T-helper 1 cell treated with Interleukin-12 subunit alpha and Interleukin-12 subunit beta and Interleukin-4 antibody, amounts not matched to agents 30 μg/mL and 1 μg/mL, for 36 hours (primary cell): ENCODE measurements around the gene SH3RF3.
"Not testable (repeated sequence)": the region's sequence is repeated elsewhere in the genome, so short reads cannot be mapped to it uniquely, and the experiment has no call there.

Source experiments
- H3K27ac Mint-ChIP-seq: one replicate; pipeline ENCODE4 v1.8.0; 2021; ENCODE audit warnings: mild to moderate bottlenecking, mixed read lengths
- H3K27me3 Mint-ChIP-seq: one replicate; pipeline ENCODE4 v1.8.0; 2021; ENCODE audit warnings: low read depth, mixed read lengths
- H3K36me3 Mint-ChIP-seq: one replicate; pipeline ENCODE4 v1.8.0; 2021; ENCODE audit warnings: low read depth, mixed read lengths
- H3K4me1 Mint-ChIP-seq: one replicate; pipeline ENCODE4 v1.8.0; 2021; ENCODE audit warnings: low read depth, mixed read lengths
- H3K4me3 Mint-ChIP-seq: one replicate; pipeline ENCODE4 v1.8.0; 2021; ENCODE audit warnings: mild to moderate bottlenecking, moderate library complexity, mixed read lengths
- H3K9me3 Mint-ChIP-seq: one replicate; pipeline ENCODE4 v1.8.0; 2021; ENCODE audit warnings: mixed read lengths

The SH3RF3 gene

DNA sequence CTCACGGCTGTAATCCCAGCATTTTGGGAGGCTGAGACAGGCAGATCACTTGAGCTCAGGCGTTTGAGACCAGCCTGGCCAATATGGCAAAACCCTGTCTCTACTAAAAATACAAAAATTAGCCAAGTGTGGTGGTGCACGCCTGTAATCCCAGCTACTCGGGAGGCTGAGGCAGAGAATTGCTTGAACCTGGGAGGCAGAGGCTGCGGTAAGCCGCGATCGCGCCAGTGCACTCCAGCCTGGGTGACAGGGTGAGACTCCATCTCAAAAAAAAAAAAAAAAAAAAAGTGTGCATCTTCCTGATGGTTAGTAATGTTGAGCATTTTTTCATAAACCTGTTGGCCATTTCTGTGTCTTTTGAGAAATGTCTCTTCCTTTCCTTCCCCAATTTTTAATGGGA, 92.3 kb downstream of the SH3RF3 start:
- peaks cover 39% of the 10 kb centered on the region for H3K27me3 Mint-ChIP-seq
- H3K27ac Mint-ChIP-seq, H3K4me3 Mint-ChIP-seq, H3K9me3 Mint-ChIP-seq, H3K36me3 Mint-ChIP-seq: not testable (repeated sequence)
- peaks cover 25% of the 10 kb centered on the region for H3K4me1 Mint-ChIP-seq

DNA sequence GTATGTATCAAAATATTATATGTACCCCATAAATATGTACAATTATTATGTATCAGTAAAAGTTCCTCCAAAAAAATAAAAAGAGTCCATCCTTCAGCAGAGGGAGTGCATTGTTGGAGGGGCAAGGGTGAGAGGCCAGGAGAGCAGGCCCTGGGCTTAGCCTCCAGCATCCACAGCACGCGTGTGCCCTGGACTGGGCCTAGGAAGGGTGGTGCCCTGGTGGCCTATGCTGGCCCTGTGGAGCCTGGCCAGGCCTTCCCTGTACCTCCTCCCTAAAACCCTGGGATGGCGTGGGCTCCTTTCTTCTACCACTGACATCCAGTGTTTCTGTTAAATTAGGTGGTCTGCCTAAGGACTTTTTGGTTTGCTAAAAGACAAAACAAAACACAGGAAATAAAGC, 93.4 kb downstream of the SH3RF3 start:
- H3K4me3 Mint-ChIP-seq: no peak overlapping the region
- peaks cover 17% of the 10 kb centered on the region for H3K4me1 Mint-ChIP-seq
- H3K9me3 Mint-ChIP-seq: peaks cover under 1% of the 10 kb centered on the region
- H3K36me3 Mint-ChIP-seq: peaks cover under 1% of the 10 kb centered on the region
- H3K27ac Mint-ChIP-seq: no peak overlapping the region
- H3K27me3 Mint-ChIP-seq: peaks cover 30% of the 10 kb centered on the region

- Mint-ChIP-seq H3K4me1 (peaks cover 12% of the 10 kb centered on the region), H3K9me3 (no peaks in the 10 kb centered on the region), H3K4me3 (no peak overlapping the region), H3K36me3 (no peaks in the 10 kb centered on the region), H3K27me3 (peaks cover 30% of the 10 kb centered on the region), H3K27ac (no peak overlapping the region)
Measured at GRCh38 chr2:109222825-109223471, 93.9 kb downstream of the SH3RF3 start.

DNA sequence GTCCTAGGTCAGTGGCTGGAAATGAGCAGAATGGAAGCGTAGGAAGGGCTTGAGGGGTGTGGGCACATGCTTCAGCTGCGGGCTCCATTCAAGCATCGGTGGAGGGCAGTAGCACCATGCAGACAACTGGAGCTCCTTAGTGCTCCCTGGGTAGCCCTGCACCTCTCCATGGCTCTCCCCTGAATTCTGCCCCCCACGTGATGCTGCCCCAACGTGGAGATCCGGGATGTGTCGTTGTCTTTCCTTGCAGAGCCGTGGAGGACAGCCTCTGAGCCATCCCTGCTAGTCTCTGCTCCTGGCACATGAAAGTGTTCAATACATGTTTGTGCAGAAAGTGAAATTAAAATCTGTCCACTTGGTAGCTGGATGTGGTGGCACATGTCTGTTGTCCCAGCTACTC, 94.5 kb downstream of the SH3RF3 start:
- Mint-ChIP-seq H3K4me1 (peaks cover 7% of the 10 kb centered on the region), H3K9me3 (no peaks in the 10 kb centered on the region), H3K27me3 (peaks cover 34% of the 10 kb centered on the region), H3K36me3 (no peaks in the 10 kb centered on the region), H3K4me3 (no peak overlapping the region), H3K27ac (no peak overlapping the region)

GRCh38 chr2:109224341-109224740, 95.3 kb downstream of the SH3RF3 start:
- H3K9me3 Mint-ChIP-seq, H3K4me1 Mint-ChIP-seq, H3K4me3 Mint-ChIP-seq, H3K27ac Mint-ChIP-seq, H3K36me3 Mint-ChIP-seq: not testable (repeated sequence)
- peaks cover 34% of the 10 kb centered on the region for H3K27me3 Mint-ChIP-seq

GRCh38 chr2:109225170-109225782, 96.3 kb downstream of the SH3RF3 start:
- Mint-ChIP-seq H3K4me1 (no peaks in the 10 kb centered on the region), H3K27me3 (peaks cover 32% of the 10 kb centered on the region), H3K4me3 (no peak overlapping the region), H3K27ac (no peak overlapping the region), H3K36me3 (no peaks in the 10 kb centered on the region), H3K9me3 (no peaks in the 10 kb centered on the region)

DNA sequence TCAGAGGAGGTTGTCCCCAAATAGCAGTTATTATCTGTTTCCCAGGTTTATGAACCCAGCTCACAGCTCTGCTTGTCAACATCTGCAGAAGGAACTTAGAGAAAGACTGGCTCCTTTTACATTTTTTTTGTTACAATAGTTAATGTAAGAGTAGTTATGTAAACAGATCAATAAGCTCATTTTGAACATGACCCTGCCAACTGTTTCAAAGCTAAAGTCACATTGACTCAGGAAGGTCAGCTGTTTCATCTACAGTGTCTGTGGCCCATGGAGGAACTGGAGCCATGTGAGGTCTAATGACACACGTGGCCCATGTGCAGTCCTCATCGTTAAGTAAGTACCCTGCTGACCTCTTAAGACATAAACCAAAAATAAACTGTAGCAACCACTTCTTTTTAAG, 97.1 kb downstream of the SH3RF3 start:
- peaks cover 41% of the 10 kb centered on the region for H3K27me3 Mint-ChIP-seq
- no peaks in the 10 kb centered on the region for H3K9me3 Mint-ChIP-seq
- no peak overlapping the region for H3K4me3 Mint-ChIP-seq
- no peak overlapping the region for H3K27ac Mint-ChIP-seq
- no peaks in the 10 kb centered on the region for H3K36me3 Mint-ChIP-seq
- H3K4me1 Mint-ChIP-seq: no peaks in the 10 kb centered on the region

- Mint-ChIP-seq H3K36me3 (no peaks in the 10 kb centered on the region), H3K4me1 (no peaks in the 10 kb centered on the region), H3K4me3 (no peak overlapping the region), H3K9me3 (no peaks in the 10 kb centered on the region), H3K27me3 (peaks cover 44% of the 10 kb centered on the region), H3K27ac (no peak overlapping the region)
Measured at GRCh38 chr2:109226622-109227021, 97.6 kb downstream of the SH3RF3 start.

DNA sequence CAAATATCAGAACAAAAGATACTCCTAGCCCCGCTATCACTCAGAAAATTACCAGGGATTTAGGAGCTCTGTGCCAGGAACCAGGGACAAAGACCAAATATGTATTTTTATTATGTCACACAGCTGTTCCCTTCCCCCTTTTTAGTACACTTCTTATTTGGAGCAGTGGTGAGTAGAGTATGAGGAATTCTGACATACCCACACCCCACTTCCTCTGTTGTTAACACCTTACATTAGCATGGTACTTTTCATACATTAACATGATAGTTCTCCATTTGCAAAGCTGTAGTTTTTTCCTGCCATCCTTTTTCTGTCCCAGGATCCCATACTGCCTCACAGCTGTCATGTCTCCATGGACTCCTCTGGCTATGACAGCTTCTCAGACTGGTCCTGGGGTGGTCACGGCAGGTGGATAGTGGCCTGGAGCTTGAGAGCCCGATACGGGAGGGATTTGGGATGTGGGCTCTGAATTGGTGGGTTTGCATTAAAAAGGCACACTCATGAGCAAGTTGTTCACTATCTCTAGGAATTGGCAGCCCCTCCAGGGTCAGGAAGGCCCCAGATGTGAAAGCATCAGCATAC, 100.2 kb downstream of the SH3RF3 start:
- no peaks in the 10 kb centered on the region for H3K36me3 Mint-ChIP-seq
- no peaks in the 10 kb centered on the region for H3K4me1 Mint-ChIP-seq
- no peak overlapping the region for H3K27ac Mint-ChIP-seq
- no peak overlapping the region for H3K4me3 Mint-ChIP-seq
- H3K27me3 Mint-ChIP-seq: peaks cover 46% of the 10 kb centered on the region
- no peaks in the 10 kb centered on the region for H3K9me3 Mint-ChIP-seq

DNA sequence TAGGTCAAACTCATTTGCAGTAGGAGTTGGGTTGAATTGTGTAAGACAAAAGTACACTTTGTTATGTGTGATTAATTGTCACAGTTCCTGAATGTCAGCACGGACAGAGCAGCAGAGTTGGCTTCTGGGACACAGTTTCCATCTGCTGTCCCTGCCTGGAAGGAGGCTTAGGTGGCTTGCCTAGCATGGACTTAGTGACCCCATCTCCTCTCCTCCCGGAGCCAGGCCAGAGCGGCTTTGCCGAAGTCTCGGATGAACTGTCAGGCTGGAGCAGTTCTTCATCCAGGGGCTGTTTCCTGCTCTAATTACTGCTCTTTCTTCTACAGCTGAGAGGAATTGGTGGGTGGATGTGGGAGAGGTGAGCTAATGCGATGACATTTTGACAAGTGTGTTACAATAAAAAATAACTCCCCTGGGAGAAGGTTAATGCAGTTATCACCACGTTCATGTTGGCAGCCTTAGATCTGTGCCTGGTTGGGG, 102.0 kb downstream of the SH3RF3 start:
- H3K9me3 Mint-ChIP-seq: peaks cover 4% of the 10 kb centered on the region
- peaks cover 42% of the 10 kb centered on the region for H3K27me3 Mint-ChIP-seq
- no peaks in the 10 kb centered on the region for H3K36me3 Mint-ChIP-seq
- no peaks in the 10 kb centered on the region for H3K4me1 Mint-ChIP-seq
- no peak overlapping the region for H3K4me3 Mint-ChIP-seq
- H3K27ac Mint-ChIP-seq: no peak overlapping the region

DNA sequence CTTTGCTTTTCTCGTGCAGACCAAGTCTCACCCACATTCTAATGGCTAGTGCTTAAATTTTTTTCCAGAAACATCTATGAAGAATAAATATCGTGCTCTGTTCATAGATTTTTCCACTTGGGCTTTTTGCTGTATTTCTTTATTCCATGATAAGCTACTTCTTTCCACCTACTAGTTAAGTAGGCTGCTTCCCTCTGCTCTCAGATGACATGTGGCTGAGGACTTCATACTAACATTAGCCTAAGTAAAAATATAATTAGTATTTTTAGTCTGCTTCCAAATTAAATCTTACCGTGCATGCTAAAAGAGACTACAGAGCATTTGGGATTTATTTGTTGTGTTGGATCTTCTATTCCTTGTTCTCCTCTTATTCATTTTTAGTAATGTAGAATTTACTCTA, 102.4 kb downstream of the SH3RF3 start:
- Mint-ChIP-seq H3K36me3 (no peaks in the 10 kb centered on the region), H3K4me3 (no peak overlapping the region), H3K27ac (no peak overlapping the region), H3K4me1 (no peaks in the 10 kb centered on the region), H3K9me3 (peaks cover 4% of the 10 kb centered on the region), H3K27me3 (peaks cover 42% of the 10 kb centered on the region)

GRCh38 chr2:109231996-109232705, 103.1 kb downstream of the SH3RF3 start:
- no peak overlapping the region for H3K27ac Mint-ChIP-seq
- H3K27me3 Mint-ChIP-seq: peaks cover 42% of the 10 kb centered on the region

DNA sequence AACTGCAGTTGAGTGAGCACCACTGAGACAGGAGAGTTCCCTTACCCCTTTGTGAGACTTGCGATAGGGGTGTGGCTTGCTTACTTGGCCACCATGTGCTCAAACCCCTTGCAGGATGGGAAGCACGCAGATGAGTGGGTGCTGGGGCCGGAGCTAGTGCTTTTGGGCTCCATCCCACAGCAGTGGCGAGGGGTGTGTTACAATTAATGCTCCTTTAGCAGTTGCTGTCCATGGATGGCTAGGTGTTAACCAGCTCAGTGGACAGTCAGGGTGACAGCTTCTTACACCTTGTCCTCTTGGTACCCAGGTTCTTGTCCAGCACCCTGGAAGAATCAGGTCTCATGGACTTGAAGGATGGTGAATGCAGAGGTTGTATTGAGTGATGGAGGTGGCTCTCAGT, 103.9 kb downstream of the SH3RF3 start:
- no peak overlapping the region for H3K27ac Mint-ChIP-seq
- peaks cover 42% of the 10 kb centered on the region for H3K27me3 Mint-ChIP-seq

More at GRCh38 chr2:109231996-109232705, 103.1 kb downstream of the SH3RF3 start:
- H3K4me3 Mint-ChIP-seq: no peak overlapping the region
- H3K4me1 Mint-ChIP-seq: peaks cover 4% of the 10 kb centered on the region
- H3K9me3 Mint-ChIP-seq: peaks cover 4% of the 10 kb centered on the region
- no peaks in the 10 kb centered on the region for H3K36me3 Mint-ChIP-seq

GRCh38 chr2:109233643-109234042, 104.6 kb downstream of the SH3RF3 start:
- no peak overlapping the region for H3K4me3 Mint-ChIP-seq
- H3K36me3 Mint-ChIP-seq: peaks cover 3% of the 10 kb centered on the region
- H3K9me3 Mint-ChIP-seq: peaks cover 4% of the 10 kb centered on the region
- no peak overlapping the region for H3K27ac Mint-ChIP-seq
- H3K27me3 Mint-ChIP-seq: peaks cover 36% of the 10 kb centered on the region
- H3K4me1 Mint-ChIP-seq: peaks cover 13% of the 10 kb centered on the region

More for the DNA sequence above, 103.9 kb downstream of the SH3RF3 start:
- Mint-ChIP-seq H3K4me1 (peaks cover 8% of the 10 kb centered on the region), H3K36me3 (no peaks in the 10 kb centered on the region), H3K9me3 (peaks cover 4% of the 10 kb centered on the region), H3K4me3 (no peak overlapping the region)

GRCh38 chr2:109234355-109234754, 105.3 kb downstream of the SH3RF3 start:
- Mint-ChIP-seq H3K4me3 (no peak overlapping the region), H3K36me3 (peaks cover 3% of the 10 kb centered on the region), H3K9me3 (peaks cover 4% of the 10 kb centered on the region), H3K27me3 (peaks cover 29% of the 10 kb centered on the region), H3K4me1 (peaks cover 19% of the 10 kb centered on the region), H3K27ac (no peak overlapping the region)
